OCI-LY1 (cell line): Measurements from ENCODE around the gene AKT2.

ENCODE experiments used
- H2AFZ ChIP-seq: fragments of 200-600 bp; sonication (generic), shearing (Covaris generic); 2 replicates; pipeline ENCODE4 v1.6.0; 2014; ENCODE audit warnings: antibody characterized with exemption, mild to moderate bottlenecking, low read length
- H3F3A ChIP-seq: fragments of 200-600 bp; sonication (generic), shearing (Covaris generic); 2 replicates; pipeline ENCODE4 v1.6.0; 2014; ENCODE audit warnings: mild to moderate bottlenecking, antibody characterized with exemption, low read length, moderate library complexity; ENCODE audit not compliant: insufficient read depth
- H3K27ac ChIP-seq: fragments of 200-600 bp; sonication (generic); 2 replicates; pipeline ENCODE4 v1.5.1; 2014; ENCODE audit warnings: low read length, mixed run types, mild to moderate bottlenecking, low read depth; ENCODE audit not compliant: poor library complexity, severe bottlenecking
- H3K27me3 ChIP-seq: fragments of 200-600 bp; sonication (generic); 2 replicates; pipeline ENCODE4 v1.6.0; 2014; ENCODE audit warnings: antibody characterized with exemption, mild to moderate bottlenecking, low read length, moderate library complexity; ENCODE audit not compliant: insufficient read depth
- H3K36me3 ChIP-seq: fragments of 200-600 bp; sonication (generic); 2 replicates; pipeline ENCODE4 v1.6.1; 2014; ENCODE audit warnings: mild to moderate bottlenecking, antibody characterized with exemption, low read length, moderate library complexity, mixed read lengths; ENCODE audit not compliant: insufficient read depth
- H3K4me1 ChIP-seq: fragments of 200-600 bp; sonication (generic); 2 replicates; pipeline ENCODE4 v1.5.1; 2014; ENCODE audit warnings: mild to moderate bottlenecking, low read length, moderate library complexity; ENCODE audit not compliant: insufficient read depth, severe bottlenecking
- H3K4me2 ChIP-seq: fragments of 200-600 bp; sonication (generic), shearing (Covaris generic); 2 replicates; pipeline ENCODE4 v1.6.1; 2014; ENCODE audit warnings: low read length
- H3K4me3 ChIP-seq: fragments of 200-600 bp; sonication (generic); 2 replicates; pipeline ENCODE4 v1.5.1; 2014; ENCODE audit warnings: low read length, low read depth, mild to moderate bottlenecking, mixed read lengths; ENCODE audit not compliant: poor library complexity, severe bottlenecking
- H3K79me2 ChIP-seq: fragments of 200-600 bp; shearing (Covaris generic); 2 replicates; pipeline ENCODE4 v1.6.1; 2016; ENCODE audit warnings: mixed run types, low read length, mixed read lengths; ENCODE audit not compliant: insufficient read depth
- H3K9ac ChIP-seq: fragments of 200-600 bp; sonication (generic), shearing (Covaris generic); 2 replicates; pipeline ENCODE4 v1.6.1; 2014; ENCODE audit warnings: mild to moderate bottlenecking, low read length, mixed read lengths
- H3K9me2 ChIP-seq: fragments of 200-600 bp; sonication (generic), shearing (Covaris generic); 2 replicates; pipeline ENCODE4 v1.6.1; 2014; ENCODE audit warnings: low read depth, mild to moderate bottlenecking, low read length, mixed read lengths
- H3K9me3 ChIP-seq: fragments of 200-600 bp; shearing (Covaris generic); 2 replicates; pipeline ENCODE4 v1.6.1; 2014; ENCODE audit warnings: low read length, mixed read lengths
- H4K20me1 ChIP-seq: fragments of 200-600 bp; sonication (generic), shearing (Covaris generic); 2 replicates; pipeline ENCODE4 v1.6.0; 2016; ENCODE audit warnings: mild to moderate bottlenecking, low read length; ENCODE audit not compliant: insufficient read depth
- CTCF ChIP-seq: fragments of 200-600 bp; sonication (generic), shearing (Covaris generic); IDR thresholded peaks from 2 replicates; pipeline ENCODE4 v1.5.1; 2017; ENCODE audit warnings: mild to moderate bottlenecking, antibody characterized with exemption, low read length, moderate library complexity, mixed read lengths
- EZH2 ChIP-seq: fragments of 200-600 bp; sonication (generic), shearing (Covaris generic); IDR thresholded peaks from 2 replicates; pipeline ENCODE4 v1.8.0; 2017; ENCODE audit warnings: borderline replicate concordance, mixed run types, mild to moderate bottlenecking, antibody characterized with exemption, low read length, moderate library complexity, mixed read lengths

The AKT2 gene

GRCh38 chr19:40243181-40243580 is 42.0 kb downstream of the AKT2 start:
- Histone ChIP-seq H3K4me2 (no peak overlapping the region), H2AFZ (no peak overlapping the region), H3K4me3 (no peak overlapping the region), H3F3A (no peaks in the 10 kb centered on the region), H3K36me3 (peaks cover 49% of the 10 kb centered on the region), H3K4me1 (no peaks in the 10 kb centered on the region), H3K27ac (no peak overlapping the region), H4K20me1 (no peaks in the 10 kb centered on the region), H3K9me2 (no peaks in the 10 kb centered on the region), H3K79me2 (no peaks in the 10 kb centered on the region), H3K9ac (no peak overlapping the region), H3K27me3 (no peaks in the 10 kb centered on the region), H3K9me3 (no peaks in the 10 kb centered on the region)
- TF ChIP-seq EZH2 (no peak), CTCF (no peak)

GRCh38 chr19:40242480-40242879 is 42.7 kb downstream of the AKT2 start:
- Histone ChIP-seq H3K27me3 (no peaks in the 10 kb centered on the region), H4K20me1 (no peaks in the 10 kb centered on the region), H3F3A (no peaks in the 10 kb centered on the region), H3K27ac (no peak overlapping the region), H3K4me2 (no peak overlapping the region), H3K9me2 (no peaks in the 10 kb centered on the region), H3K9ac (no peak overlapping the region), H3K79me2 (no peaks in the 10 kb centered on the region), H2AFZ (no peak overlapping the region), H3K9me3 (no peaks in the 10 kb centered on the region), H3K4me3 (no peak overlapping the region), H3K4me1 (no peaks in the 10 kb centered on the region), H3K36me3 (peaks cover 51% of the 10 kb centered on the region)
- TF ChIP-seq CTCF (no peak), EZH2 (no peak)

GRCh38 chr19:40241809-40242384 is 43.2 kb downstream of the AKT2 start:
- no peaks in the 10 kb centered on the region for H3K27me3 ChIP-seq
- H4K20me1 ChIP-seq: no peaks in the 10 kb centered on the region
- H3F3A ChIP-seq: no peaks in the 10 kb centered on the region
- H3K4me3 ChIP-seq: no peak overlapping the region
- no peaks in the 10 kb centered on the region for H3K4me1 ChIP-seq
- no peak overlapping the region for H2AFZ ChIP-seq
- no peak overlapping the region for H3K9ac ChIP-seq
- no peak overlapping the region for H3K27ac ChIP-seq
- no peaks in the 10 kb centered on the region for H3K9me2 ChIP-seq
- H3K36me3 ChIP-seq: peaks cover 53% of the 10 kb centered on the region
- no peak for TF ChIP-seq CTCF
- TF ChIP-seq EZH2: no peak
- no peaks in the 10 kb centered on the region for H3K79me2 ChIP-seq
- no peak overlapping the region for H3K4me2 ChIP-seq
- no peaks in the 10 kb centered on the region for H3K9me3 ChIP-seq
